Endothelial cell of umbilical vein (primary cell): ENCODE data around the gene MLH1. TPM values are rescaled to one million over a fixed set of nuclear protein-coding genes. Genes with fewer than 3 reads are reported as not detected.

ENCODE experiments used
- BruUV-seq: library from RNA; stranded (reverse); fragments of 400-500 nt; replicated peaks from 2 replicates; lab custom pipeline; 2021; lab: Mats Ljungman, UMichigan
- CTCF ChIA-PET: fragments of 300-600, 350-600 bp; sonication (Branson Sonifier 250); formaldehyde crosslinking; loops from one replicate; lab custom pipeline; 2021; ENCODE audit warnings: antibody characterized with exemption, inconsistent platforms; lab: Charles Lee
- POLR2A ChIA-PET: fragments of 300-600, 350-600 bp; sonication (Branson Sonifier 250); formaldehyde crosslinking; loops from one replicate; lab custom pipeline; 2021; ENCODE audit warnings: antibody characterized with exemption, inconsistent platforms; lab: Charles Lee
- DNase-seq: peaks from one replicate; pipeline ENCODE4 v3.0.0-alpha.2; 2011; ENCODE audit warnings: low read depth, low spot score
- FAIRE-seq: peaks from 2 replicates; lab custom pipeline; 2011; peaks lifted over from hg19 to GRCh38; lab: Jason Lieb, UNC
- H2AFZ ChIP-seq: 2 replicates; pipeline ENCODE4 v1.6.0; 2012; ENCODE audit warnings: low read depth, low read length, control low read depth, inconsistent platforms
- H3K27ac ChIP-seq: 2 replicates; pipeline ENCODE4 v1.5.1; 2011; ENCODE audit warnings: low read depth, mild to moderate bottlenecking, control low read depth, low read length, moderate library complexity; ENCODE audit not compliant: insufficient read depth
- H3K27me3 ChIP-seq, 2 experiments: 2 replicates each; pipeline versions ENCODE4 v1.6.0 to v1.6.1; 2011; ENCODE audit warnings: low read length in 2 of 2, mixed read lengths in 1 of 2; ENCODE audit not compliant: control insufficient read depth in 2 of 2, insufficient read depth in 2 of 2
- H3K36me3 ChIP-seq, 2 experiments: 2 replicates in 1 of 2; 3 replicates in 1 of 2; pipeline ENCODE4 v1.5.1; 2011; ENCODE audit warnings: low read length in 2 of 2, mild to moderate bottlenecking in 1 of 2, moderate library complexity in 1 of 2; ENCODE audit not compliant: control insufficient read depth in 2 of 2, insufficient read depth in 2 of 2; ENCODE audit errors: extremely low read depth in 1 of 2
- H3K4me1 ChIP-seq: 3 replicates; pipeline ENCODE4 v1.5.1; 2011; ENCODE audit warnings: mild to moderate bottlenecking, low read length; ENCODE audit not compliant: control insufficient read depth, insufficient read depth; ENCODE audit errors: extremely low read depth
- H3K4me2 ChIP-seq: 2 replicates; pipeline ENCODE4 v1.6.1; 2011; ENCODE audit warnings: low read length, control low read depth, mixed read lengths; ENCODE audit not compliant: insufficient read depth
- H3K4me3 ChIP-seq, 3 experiments: fragments of 200-600 bp in 1 of 3; sonication (generic), shearing (Covaris generic) in 1 of 3; replicated peaks in 1 of 3; 2 replicates each; pipeline ENCODE4 v1.5.1; 2011 to 2016; ENCODE audit warnings: control low read depth in 3 of 3, low read length in 3 of 3, mild to moderate bottlenecking in 2 of 3, inconsistent platforms in 1 of 3, low read depth in 1 of 3, moderate library complexity in 1 of 3; ENCODE audit not compliant: insufficient read depth in 1 of 3
- H3K79me2 ChIP-seq: 2 replicates; pipeline ENCODE4 v1.6.0; 2012; ENCODE audit warnings: low read length, inconsistent platforms; ENCODE audit not compliant: control insufficient read depth, insufficient read depth
- H3K9ac ChIP-seq: replicated peaks from 2 replicates; pipeline ENCODE3; 2011; ENCODE audit warnings: low read length, control low read depth; ENCODE audit not compliant: insufficient read depth; ENCODE audit errors: extremely low read depth
- H3K9me1 ChIP-seq: replicated peaks from 3 replicates; pipeline ENCODE4 v1.6.0; 2011; ENCODE audit warnings: mild to moderate bottlenecking, low read length; ENCODE audit not compliant: control insufficient read depth, insufficient read depth; ENCODE audit errors: extremely low read depth
- H3K9me3 ChIP-seq: replicated peaks from 2 replicates; pipeline ENCODE4 v1.5.1; 2012; ENCODE audit warnings: low read length, inconsistent platforms; ENCODE audit not compliant: control insufficient read depth, insufficient read depth
- H4K20me1 ChIP-seq: replicated peaks from 2 replicates; pipeline ENCODE3; 2011; ENCODE audit warnings: mild to moderate bottlenecking, low read length; ENCODE audit not compliant: control insufficient read depth, insufficient read depth; ENCODE audit errors: extremely low read depth
- CTCF ChIP-seq, 2 donors: IDR thresholded peaks; 1 replicate in 1 of 2; 2 replicates in 1 of 2; pipeline ENCODE4 v1.5.1; 2011; ENCODE audit warnings: low read length in 2 of 2, mild to moderate bottlenecking in 2 of 2, moderate library complexity in 2 of 2, control low read depth in 1 of 2, inconsistent platforms in 1 of 2, low read depth in 1 of 2; ENCODE audit not compliant: insufficient read depth in 1 of 2; ENCODE audit errors: extremely low read depth in 1 of 2
- EZH2 ChIP-seq: IDR thresholded peaks from 2 replicates; pipeline ENCODE4 v1.6.1; 2012; ENCODE audit warnings: borderline replicate concordance, low read depth, mild to moderate bottlenecking, moderate library complexity, low read length, inconsistent platforms; ENCODE audit not compliant: severe bottlenecking
- FOS ChIP-seq: IDR thresholded peaks from 2 replicates; pipeline ENCODE4 v1.6.1; 2011; ENCODE audit warnings: mild to moderate bottlenecking, low read length, moderate library complexity, borderline replicate concordance; ENCODE audit not compliant: insufficient read depth
- GATA2 ChIP-seq: IDR thresholded peaks from 2 replicates; pipeline ENCODE4 v1.7.0; 2011; ENCODE audit warnings: low read depth, mild to moderate bottlenecking, moderate library complexity, mixed read lengths, low read length; ENCODE audit not compliant: insufficient read length, insufficient read depth
- JUN ChIP-seq: IDR thresholded peaks from 2 replicates; pipeline ENCODE4 v1.6.1; 2011; ENCODE audit warnings: borderline replicate concordance, low read depth; ENCODE audit not compliant: insufficient read length, insufficient read depth
- MAX ChIP-seq: IDR thresholded peaks from 2 replicates; pipeline ENCODE4 v1.6.1; 2011; ENCODE audit not compliant: insufficient read depth, insufficient read length
- MYC ChIP-seq: IDR thresholded peaks from one replicate; pipeline ENCODE4 v1.6.1; 2011; ENCODE audit warnings: mild to moderate bottlenecking, low read depth, low read length
- POLR2A ChIP-seq: IDR thresholded peaks from 2 replicates; pipeline ENCODE4 v1.6.1; 2012; ENCODE audit warnings: low read depth, mild to moderate bottlenecking, control low read depth, low read length
- POLR2AphosphoS5 ChIP-seq: IDR thresholded peaks from 2 replicates; pipeline ENCODE4 v1.6.1; 2012; ENCODE audit warnings: low read depth, mild to moderate bottlenecking, control low read depth, low read length, moderate library complexity; ENCODE audit not compliant: insufficient read depth
- dilution Hi-C: fragments of 300-500 bp; cut with MboI; formaldehyde crosslinking; loops from one replicate; pipeline ENCODE4 v1.15.0; 2019; ENCODE audit warnings: low sequenced_read_pairs; ENCODE audit not compliant: extremely low pct_ligation_motif_present
- intact Hi-C: fragments of 100-400 bp; cut with micrococcal nuclease; formaldehyde crosslinking; loops from one replicate; pipeline ENCODE4 v1.10.0; 2022
- polyA plus RNA-seq, 4 experiments: library from polyadenylated mRNA; depleted of rRNA in 3 of 4; stranded (reverse) in 3 of 4; unstranded in 1 of 4; fragments of >200 nt; gene quantifications; 2 replicates each; pipeline versions ENCODE4 v1.2.1 to v1.2.3, GENCODE V29; 2011 to 2012; ENCODE audit warnings: missing spikeins in 1 of 4
- total RNA-seq: library from RNA; stranded (reverse); gene quantifications from 2 replicates; pipeline ENCODE4 v1.2.3, GENCODE V29; 2021

MLH1 gene
- total and polyA plus RNA-seq, 2 donors (not counting 3 experiments of a cell fraction or from before 2014, with no cell fraction given): 22.2 to 32.9 TPM

DNA sequence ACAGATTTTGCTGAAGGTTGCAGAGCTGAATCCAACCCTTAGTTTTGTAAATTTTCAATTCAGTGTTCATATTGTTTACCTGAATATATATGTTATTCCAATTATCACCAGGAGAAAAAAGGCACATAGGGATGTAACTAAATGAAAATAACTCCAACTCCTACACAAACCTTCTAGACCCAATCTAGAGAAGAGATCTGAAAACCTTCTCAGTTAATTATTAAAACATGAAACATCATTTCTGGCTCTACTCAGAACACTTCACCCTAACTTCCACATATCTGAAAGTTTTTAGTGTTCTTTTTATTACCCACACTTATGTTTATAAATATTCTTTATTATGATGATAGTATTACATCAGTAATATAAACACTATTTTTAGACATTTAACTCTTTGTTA is 104.5 kb downstream of the MLH1 start:
- CTCF ChIA-PET: interaction anchor here (0.9 to 1.0 kb wide), 4 partner anchors 11 to 76 kb away, joined by 3 to 5 read pairs (median 4); partner anchors contain the start of gene LRRFIP2

More for the DNA sequence above, 104.5 kb downstream of the MLH1 start:
- Histone ChIP-seq H3K9me3 (no peaks in the 10 kb centered on the region), H4K20me1 (no peaks in the 10 kb centered on the region), H3K4me2 (peak overlapping the region; percentile 36), H2AFZ (no peak overlapping the region), H3K4me1 (peaks cover 37% of the 10 kb centered on the region), H3K79me2 (peaks cover 5% of the 10 kb centered on the region), H3K27me3 (no peaks in the 10 kb centered on the region), H3K9me1 (no peaks in the 10 kb centered on the region), H3K4me3 (no peak overlapping the region), H3K9ac (no peak overlapping the region), H3K27ac (peak overlapping the region; percentile 55), H3K36me3 (peaks cover 0 to 2% of the 10 kb centered on the region in 2 experiments)
- TF ChIP-seq MYC (no peak), FOS (no peak), JUN (no peak), POLR2A (no peak), CTCF (IDR thresholded peaks at IDR 0.05; ENCODE audit: extremely low read depth in 1 of 2, insufficient read depth in 1 of 2, low read depth in 1 of 2, low read length in 2 of 2) (no peak), GATA2 (no peak), POLR2AphosphoS5 (no peak), EZH2 (no peak), MAX (no peak)
- FAIRE-seq: no peak
- POLR2A ChIA-PET: interaction anchor here (1.0 kb wide), 1 partner anchor 30 kb away, joined by 3 read pairs; no protein-coding TSS in a partner anchor
- dilution Hi-C loops (no loop called here), intact Hi-C loops (loop anchor here (5.0 kb wide), 1 partner anchor 35 kb away; no protein-coding TSS in a partner anchor)
- no peak for DNase-seq
- BruUV-seq: no TSS peak
